ENCODE data around the gene PLXDC2.

PLXDC2 gene

DNA sequence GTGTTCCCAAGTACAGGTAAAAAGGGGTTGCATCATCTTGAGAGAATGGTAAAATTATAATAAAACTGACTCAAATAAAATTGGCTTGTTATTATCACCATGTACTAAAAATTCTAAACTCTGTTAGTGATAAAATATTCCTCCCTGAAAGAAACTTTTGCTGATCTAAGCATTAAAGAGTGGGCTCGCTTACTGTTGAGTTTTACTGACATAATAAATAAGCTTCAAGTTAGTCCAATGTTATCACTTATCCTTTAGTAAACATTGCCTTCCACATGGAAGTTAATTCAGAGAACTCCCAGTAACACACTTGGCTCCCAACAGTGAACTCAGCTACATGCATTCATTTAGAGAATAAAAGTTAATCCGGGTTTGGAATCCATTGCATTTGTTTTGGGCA, 456.4 kb downstream of the PLXDC2 start:
- Histone ChIP-seq H3K27me3 (ENCODE audit: control insufficient read depth, insufficient read depth, low read length) (no peaks in the 10 kb centered on the region), H3K4me3 (ENCODE audit: low read length) (no peak overlapping the region), H3K4me1 (ENCODE audit: control insufficient read depth, insufficient read depth, low read length) (peaks cover 9% of the 10 kb centered on the region), H3K4me2 (ENCODE audit: low read length) (no peak overlapping the region), H3K9ac (ENCODE audit: low read depth, low read length) (no peak overlapping the region), H3K9me3 (replicated peaks; ENCODE audit: low read length) (no peaks in the 10 kb centered on the region), H3K36me3 (ENCODE audit: insufficient read depth, low read length) (no peaks in the 10 kb centered on the region)

- Histone ChIP-seq H3K36me3 (ENCODE audit: insufficient read depth, low read length) (no peaks in the 10 kb centered on the region), H3K4me2 (ENCODE audit: low read length) (no peak overlapping the region), H3K4me3 (ENCODE audit: low read length) (no peak overlapping the region), H3K9ac (ENCODE audit: low read depth, low read length) (no peak overlapping the region), H3K9me3 (replicated peaks; ENCODE audit: low read length) (no peaks in the 10 kb centered on the region), H3K27me3 (ENCODE audit: control insufficient read depth, insufficient read depth, low read length) (no peaks in the 10 kb centered on the region), H3K4me1 (ENCODE audit: control insufficient read depth, insufficient read depth, low read length) (peaks cover 9% of the 10 kb centered on the region)
Observed at GRCh38 chr10:20274571-20274970, 458.3 kb downstream of the PLXDC2 start.

DNA sequence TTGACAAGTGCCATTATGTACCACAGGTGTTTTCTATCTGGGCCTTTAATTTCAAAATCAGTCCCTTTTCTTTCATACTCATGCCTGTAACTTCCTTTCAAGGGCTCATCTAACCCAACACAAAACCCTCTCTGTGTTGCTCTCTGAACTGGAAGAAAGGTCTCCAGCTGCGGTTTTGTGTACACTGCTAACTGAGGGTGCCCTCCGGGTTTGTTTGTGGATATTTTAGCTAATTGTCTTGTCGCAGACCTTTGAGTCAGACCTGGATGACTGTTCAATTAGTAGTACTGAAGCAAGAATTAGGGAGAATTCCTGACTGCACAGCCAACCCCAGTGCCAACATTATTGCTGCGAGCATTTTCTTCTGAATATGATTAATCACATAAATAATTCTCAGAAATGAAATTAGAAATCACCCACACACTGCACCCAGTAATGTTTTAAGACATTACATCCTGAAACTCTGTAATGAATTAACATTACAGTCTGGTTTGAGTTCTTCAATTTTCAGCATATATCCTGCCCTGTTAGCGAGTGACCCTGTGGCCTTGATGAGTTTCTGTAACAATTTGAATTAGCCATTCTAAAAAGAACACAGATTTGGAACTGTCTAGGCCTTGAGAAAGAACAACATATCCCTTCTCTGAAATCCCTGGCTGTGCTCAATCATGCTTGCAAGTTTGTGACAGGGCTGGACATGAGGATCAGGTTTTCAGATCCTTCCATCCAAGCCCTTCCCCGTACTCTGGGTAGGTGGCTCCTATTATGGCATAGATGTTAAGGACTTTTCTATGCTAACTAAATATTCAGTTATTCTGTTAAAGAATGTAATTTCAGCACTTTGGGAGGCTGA, 460.1 kb downstream of the PLXDC2 start:
- no peak overlapping the region for H3K4me3 ChIP-seq (ENCODE audit: low read length)
- H3K27me3 ChIP-seq (ENCODE audit: control insufficient read depth, insufficient read depth, low read length), result no peaks in the 10 kb centered on the region
- no peaks in the 10 kb centered on the region for H3K36me3 ChIP-seq (ENCODE audit: insufficient read depth, low read length)
- H3K9ac ChIP-seq (ENCODE audit: low read depth, low read length), result no peak overlapping the region
- H3K9me3 ChIP-seq (replicated peaks; ENCODE audit: low read length), result no peaks in the 10 kb centered on the region
- H3K4me1 ChIP-seq (ENCODE audit: control insufficient read depth, insufficient read depth, low read length), result peaks cover 9% of the 10 kb centered on the region
- H3K4me2 ChIP-seq (ENCODE audit: low read length), result no peak overlapping the region

DNA sequence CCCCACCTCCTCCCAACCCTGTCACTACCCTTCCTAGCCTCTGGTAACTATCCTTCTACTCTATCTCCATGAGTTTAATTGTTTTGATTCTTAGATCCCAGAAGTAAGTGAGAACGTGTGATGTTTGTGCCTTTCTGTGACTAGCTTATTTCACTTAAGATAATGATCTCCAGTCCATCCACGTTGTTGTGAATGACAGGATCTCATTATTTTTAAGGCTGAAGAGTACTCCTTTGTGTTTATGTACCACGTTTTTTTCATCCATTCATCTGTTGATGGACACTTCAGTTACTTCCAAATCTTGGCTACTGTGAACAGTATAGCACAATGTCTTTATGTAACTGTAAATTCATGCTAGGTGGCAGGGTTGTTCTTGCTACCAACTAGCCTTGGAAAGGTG, 461.6 kb downstream of the PLXDC2 start:
- Histone ChIP-seq H3K4me2 (ENCODE audit: low read length) (no peak overlapping the region), H3K4me1 (ENCODE audit: control insufficient read depth, insufficient read depth, low read length) (peaks cover 9% of the 10 kb centered on the region), H3K9me3 (replicated peaks; ENCODE audit: low read length) (no peaks in the 10 kb centered on the region), H3K27me3 (ENCODE audit: control insufficient read depth, insufficient read depth, low read length) (no peaks in the 10 kb centered on the region), H3K9ac (ENCODE audit: low read depth, low read length) (no peak overlapping the region), H3K36me3 (ENCODE audit: insufficient read depth, low read length) (no peaks in the 10 kb centered on the region), H3K4me3 (ENCODE audit: low read length) (no peak overlapping the region)

- no peak overlapping the region for H3K4me2 ChIP-seq (ENCODE audit: low read length)
- no peaks in the 10 kb centered on the region for H3K36me3 ChIP-seq (ENCODE audit: insufficient read depth, low read length)
- H3K4me3 ChIP-seq (ENCODE audit: low read length), result no peak overlapping the region
- no peak overlapping the region for H3K9ac ChIP-seq (ENCODE audit: low read depth, low read length)
- H3K27me3 ChIP-seq (ENCODE audit: control insufficient read depth, insufficient read depth, low read length), result no peaks in the 10 kb centered on the region
- H3K9me3 ChIP-seq (replicated peaks; ENCODE audit: low read length), result no peaks in the 10 kb centered on the region
- H3K4me1 ChIP-seq (ENCODE audit: control insufficient read depth, insufficient read depth, low read length), result peaks cover under 1% of the 10 kb centered on the region
Observed at GRCh38 chr10:20281579-20281978, 465.3 kb downstream of the PLXDC2 start.

DNA sequence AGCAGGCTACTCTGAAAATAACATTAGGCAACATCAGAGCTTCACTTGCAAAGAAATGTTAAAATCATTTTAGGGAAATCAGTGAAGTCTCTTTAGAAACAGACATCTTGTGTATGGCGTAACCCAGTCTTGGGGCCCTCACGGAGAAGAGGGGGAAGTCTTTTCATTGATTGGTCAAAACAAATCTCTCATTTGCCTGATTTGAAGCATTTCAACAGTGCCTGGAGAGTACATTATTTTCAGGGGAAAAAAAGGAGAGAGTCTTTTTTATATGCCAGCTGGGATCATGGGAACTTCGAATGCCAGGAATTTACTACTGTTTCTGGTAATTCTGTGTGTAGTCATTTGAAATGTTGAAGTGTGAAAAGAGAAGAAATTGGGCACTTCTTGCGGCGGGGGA, 471.4 kb downstream of the PLXDC2 start:
- Histone ChIP-seq H3K36me3 (ENCODE audit: insufficient read depth, low read length) (no peaks in the 10 kb centered on the region), H3K4me1 (ENCODE audit: control insufficient read depth, insufficient read depth, low read length) (no peaks in the 10 kb centered on the region), H3K9me3 (replicated peaks; ENCODE audit: low read length) (no peaks in the 10 kb centered on the region), H3K27me3 (ENCODE audit: control insufficient read depth, insufficient read depth, low read length) (no peaks in the 10 kb centered on the region), H3K4me2 (ENCODE audit: low read length) (no peak overlapping the region), H3K9ac (ENCODE audit: low read depth, low read length) (no peak overlapping the region), H3K4me3 (ENCODE audit: low read length) (no peak overlapping the region)

- Histone ChIP-seq H3K36me3 (ENCODE audit: insufficient read depth, low read length) (no peaks in the 10 kb centered on the region), H3K9ac (ENCODE audit: low read depth, low read length) (no peak overlapping the region), H3K4me1 (ENCODE audit: control insufficient read depth, insufficient read depth, low read length) (no peaks in the 10 kb centered on the region), H3K27me3 (ENCODE audit: control insufficient read depth, insufficient read depth, low read length) (no peaks in the 10 kb centered on the region), H3K4me2 (ENCODE audit: low read length) (no peak overlapping the region), H3K9me3 (replicated peaks; ENCODE audit: low read length) (no peaks in the 10 kb centered on the region), H3K4me3 (ENCODE audit: low read length) (no peak overlapping the region)
Observed at GRCh38 chr10:20288060-20288459, 471.8 kb downstream of the PLXDC2 start.

GRCh38 chr10:20289070-20289828, 473.0 kb downstream of the PLXDC2 start:
- no peak overlapping the region for H3K4me2 ChIP-seq (ENCODE audit: low read length)
- H3K27me3 ChIP-seq (ENCODE audit: control insufficient read depth, insufficient read depth, low read length), result no peaks in the 10 kb centered on the region
- no peaks in the 10 kb centered on the region for H3K9me3 ChIP-seq (replicated peaks; ENCODE audit: low read length)
- H3K9ac ChIP-seq (ENCODE audit: low read depth, low read length), result no peak overlapping the region
- H3K36me3 ChIP-seq (ENCODE audit: insufficient read depth, low read length), result no peaks in the 10 kb centered on the region
- H3K4me1 ChIP-seq (ENCODE audit: control insufficient read depth, insufficient read depth, low read length), result no peaks in the 10 kb centered on the region
- no peak overlapping the region for H3K4me3 ChIP-seq (ENCODE audit: low read length)

DNA sequence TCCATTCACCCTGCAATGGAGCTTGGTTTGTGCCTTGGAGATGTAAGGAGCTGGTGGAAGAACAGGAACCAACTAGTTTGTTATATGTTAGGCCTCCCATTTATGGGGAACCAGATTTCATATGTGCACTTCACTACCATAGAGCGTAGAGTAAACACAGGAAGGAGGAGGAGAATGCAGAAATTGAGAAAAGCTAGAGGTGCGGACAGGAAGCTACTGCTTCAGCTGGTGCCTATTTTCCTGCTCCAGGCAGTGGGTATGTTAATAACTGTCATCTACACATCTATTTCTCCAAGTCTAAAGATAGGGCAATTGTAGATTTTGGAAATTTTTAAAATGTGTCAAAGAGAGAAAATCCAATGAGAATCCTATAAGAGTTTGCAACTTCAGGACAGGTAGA, 482.2 kb downstream of the PLXDC2 start:
- no peaks in the 10 kb centered on the region for H3K27me3 ChIP-seq (ENCODE audit: control insufficient read depth, insufficient read depth, low read length)
- no peak overlapping the region for H3K4me3 ChIP-seq (ENCODE audit: low read length)
- no peaks in the 10 kb centered on the region for H3K4me1 ChIP-seq (ENCODE audit: control insufficient read depth, insufficient read depth, low read length)
- no peaks in the 10 kb centered on the region for H3K36me3 ChIP-seq (ENCODE audit: insufficient read depth, low read length)
- H3K4me2 ChIP-seq (ENCODE audit: low read length), result no peak overlapping the region
- no peak overlapping the region for H3K9ac ChIP-seq (ENCODE audit: low read depth, low read length)
- H3K9me3 ChIP-seq (replicated peaks; ENCODE audit: low read length), result no peaks in the 10 kb centered on the region

GRCh38 chr10:20299034-20299736, 483.0 kb downstream of the PLXDC2 start:
- Histone ChIP-seq H3K4me3 (ENCODE audit: low read length) (no peak overlapping the region), H3K4me1 (ENCODE audit: control insufficient read depth, insufficient read depth, low read length) (no peaks in the 10 kb centered on the region), H3K9me3 (replicated peaks; ENCODE audit: low read length) (no peaks in the 10 kb centered on the region), H3K36me3 (ENCODE audit: insufficient read depth, low read length) (no peaks in the 10 kb centered on the region), H3K9ac (ENCODE audit: low read depth, low read length) (no peak overlapping the region), H3K27me3 (ENCODE audit: control insufficient read depth, insufficient read depth, low read length) (no peaks in the 10 kb centered on the region), H3K4me2 (ENCODE audit: low read length) (no peak overlapping the region)

- H3K36me3 ChIP-seq (ENCODE audit: insufficient read depth, low read length), result no peaks in the 10 kb centered on the region
- no peaks in the 10 kb centered on the region for H3K4me1 ChIP-seq (ENCODE audit: control insufficient read depth, insufficient read depth, low read length)
- no peak overlapping the region for H3K4me3 ChIP-seq (ENCODE audit: low read length)
- no peak overlapping the region for H3K9ac ChIP-seq (ENCODE audit: low read depth, low read length)
- no peaks in the 10 kb centered on the region for H3K27me3 ChIP-seq (ENCODE audit: control insufficient read depth, insufficient read depth, low read length)
- no peaks in the 10 kb centered on the region for H3K9me3 ChIP-seq (replicated peaks; ENCODE audit: low read length)
- no peak overlapping the region for H3K4me2 ChIP-seq (ENCODE audit: low read length)
Observed at GRCh38 chr10:20300735-20301134, 484.5 kb downstream of the PLXDC2 start.
